GM10248 (cell line): ENCODE measurements around the gene CBFA2T3.
"Not testable (repeated sequence)": the region's sequence is repeated elsewhere in the genome, so short reads cannot be mapped to it uniquely, and the experiment has no call there.

Experiments used
- CTCF ChIA-PET: fragments of 300-600 bp; sonication (Branson Sonifier 250); formaldehyde crosslinking; extraction: SDS; loops from one replicate; lab custom pipeline; 2021; ENCODE audit warnings: antibody characterized with exemption; lab: Yijun Ruan, JAX
- POLR2A ChIA-PET: fragments of 350-650 bp; sonication (Branson Sonifier 250); formaldehyde crosslinking; extraction: SDS; loops from one replicate; lab custom pipeline; 2020; ENCODE audit warnings: antibody characterized with exemption; lab: Yijun Ruan, JAX
- DNase-seq: peaks from one replicate; pipeline ENCODE4 v3.0.0; 2012; ENCODE audit errors: extremely low spot score
- CTCF ChIP-seq: IDR thresholded peaks from 2 replicates; pipeline ENCODE4 v1.5.1; 2012; ENCODE audit warnings: mild to moderate bottlenecking, low read depth; ENCODE audit errors: extremely low read depth, missing control alignments, control extremely low read depth

The CBFA2T3 gene

GRCh38 chr16:88899901-88900661 is 76.9 kb downstream of the CBFA2T3 start:
- no peak for DNase-seq
- POLR2A ChIA-PET = no interaction called here
- CTCF ChIA-PET = interaction anchor here (1.1 kb wide), 1 partner anchor 13 kb away, joined by 3 read pairs; no protein-coding TSS in a partner anchor
- TF ChIP-seq CTCF = no peak

- no peak for TF ChIP-seq CTCF
- DNase-seq = no peak
- ChIA-PET POLR2A (no interaction called here), CTCF (interaction anchor here (1.4 kb wide), 1 partner anchor 12 kb away, joined by 4 read pairs; no protein-coding TSS in a partner anchor)
These were observed 79.1 kb downstream of the CBFA2T3 start for GRCh38 chr16:88897696-88898425.

- CTCF ChIA-PET = interaction anchor here (1.4 kb wide), 1 partner anchor 10 kb away, joined by 4 read pairs; no protein-coding TSS in a partner anchor
- POLR2A ChIA-PET = no interaction called here
- TF ChIP-seq CTCF = no peak
- no peak for DNase-seq
These were observed 80.6 kb downstream of the CBFA2T3 start for GRCh38 chr16:88896238-88897070.

- TF ChIP-seq CTCF = no peak
- POLR2A ChIA-PET = no interaction called here
- CTCF ChIA-PET = no interaction called here
- DNase-seq = no peak
These were observed 81.7 kb downstream of the CBFA2T3 start for GRCh38 chr16:88895335-88895734.

- no peak for TF ChIP-seq CTCF
- POLR2A ChIA-PET = no interaction called here
- CTCF ChIA-PET = no interaction called here
- no peak for DNase-seq
These were observed 82.2 kb downstream of the CBFA2T3 start for GRCh38 chr16:88894681-88895300.

GRCh38 chr16:88894266-88894665 is 82.7 kb downstream of the CBFA2T3 start:
- CTCF ChIA-PET, POLR2A ChIA-PET, DNase-seq: not testable (repeated sequence)
